SK-N-SH (cell line): ENCODE data around the gene MTF1. TPM values are rescaled to one million over a fixed set of nuclear protein-coding genes. Genes with fewer than 3 reads are reported as not detected.

Experiments
- CTCF ChIA-PET: fragments of 300-600, 350-600 bp; formaldehyde crosslinking; extraction: SDS; loops from one replicate; lab custom pipeline; 2021; lab: Yijun Ruan, JAX
- POLR2A ChIA-PET: fragments of 350-600 bp; sonication (Branson Sonifier 250); formaldehyde crosslinking; extraction: SDS; loops from one replicate; lab custom pipeline; 2020; ENCODE audit warnings: antibody characterized with exemption, inconsistent platforms; lab: Yijun Ruan, JAX
- DNase-seq: peaks from one replicate; pipeline ENCODE4 v3.0.0; 2012
- H2AFZ ChIP-seq: fragments of 200-600 bp; sonication (generic); 2 replicates; pipeline ENCODE4 v1.8.1; 2016; ENCODE audit warnings: antibody characterized with exemption, mild to moderate bottlenecking, low read depth
- H3F3A ChIP-seq: fragments of 200-600 bp; sonication (generic); replicated peaks from 2 replicates; pipeline ENCODE3; 2016; ENCODE audit warnings: antibody characterized with exemption, mild to moderate bottlenecking; ENCODE audit not compliant: insufficient read depth
- H3K27ac ChIP-seq, 2 experiments: fragments of 200-500 bp in 1 of 2; fragments of 200-600 bp in 1 of 2; sonication (Bioruptor generic) in 1 of 2; sonication (generic), shearing (Covaris generic) in 1 of 2; 2 replicates each; pipeline versions ENCODE4 v1.5.1 to v1.6.1; 2014 to 2016; ENCODE audit warnings: low read depth in 2 of 2, inconsistent platforms in 1 of 2, low read length in 1 of 2, mild to moderate bottlenecking in 1 of 2, mixed read lengths in 1 of 2
- H3K27me3 ChIP-seq: fragments of 200-600 bp; sonication (generic), shearing (Covaris generic); 2 replicates; pipeline ENCODE4 v1.6.1; 2016; ENCODE audit warnings: mixed run types; ENCODE audit not compliant: insufficient read depth
- H3K36me3 ChIP-seq, 2 experiments: fragments of 200-500 bp in 1 of 2; fragments of 200-600 bp in 1 of 2; sonication (Bioruptor generic) in 1 of 2; sonication (generic) in 1 of 2; replicated peaks in 1 of 2; 2 replicates each; pipeline versions ENCODE3 to v1.5.1; 2014 to 2016; ENCODE audit warnings: low read length in 1 of 2, mild to moderate bottlenecking in 1 of 2; ENCODE audit not compliant: insufficient read depth in 2 of 2, control insufficient read depth in 1 of 2
- H3K4me1 ChIP-seq, 2 experiments: fragments of 200-500 bp in 1 of 2; fragments of 200-600 bp in 1 of 2; sonication (Bioruptor generic) in 1 of 2; sonication (generic), shearing (Covaris generic) in 1 of 2; 2 replicates each; pipeline versions ENCODE4 v1.5.1 to v1.6.1; 2014 to 2016; ENCODE audit warnings: low read depth in 1 of 2, low read length in 1 of 2, mixed run types in 1 of 2; ENCODE audit not compliant: insufficient read depth in 2 of 2, control insufficient read depth in 1 of 2
- H3K4me2 ChIP-seq: fragments of 200-600 bp; sonication (generic), shearing (Covaris generic); 2 replicates; pipeline ENCODE4 v1.6.1; 2017; ENCODE audit warnings: mixed run types
- H3K4me3 ChIP-seq, 2 experiments: fragments of 200-500 bp in 1 of 2; fragments of 200-600 bp in 1 of 2; sonication (Bioruptor generic) in 1 of 2; sonication (generic), shearing (Covaris generic) in 1 of 2; 2 replicates each; pipeline versions ENCODE4 v1.5.1 to v1.8.1; 2014 to 2016; ENCODE audit warnings: low read depth in 2 of 2, inconsistent platforms in 1 of 2, low read length in 1 of 2, mild to moderate bottlenecking in 1 of 2, mixed read lengths in 1 of 2, moderate library complexity in 1 of 2
- H3K79me2 ChIP-seq: fragments of 200-600 bp; sonication (generic); 2 replicates; pipeline ENCODE4 v1.8.1; 2017; ENCODE audit warnings: mild to moderate bottlenecking; ENCODE audit not compliant: insufficient read depth
- H3K9ac ChIP-seq: fragments of 200-600 bp; sonication (generic); 2 replicates; pipeline ENCODE4 v1.6.1; 2017; ENCODE audit warnings: mixed run types
- H3K9me2 ChIP-seq: fragments of 200-600 bp; sonication (generic); 2 replicates; pipeline ENCODE4 v1.6.1; 2017; ENCODE audit warnings: mixed run types
- H3K9me3 ChIP-seq: fragments of 200-600 bp; sonication (generic); 2 replicates; pipeline ENCODE4 v1.6.1; 2017; ENCODE audit warnings: mixed run types, mild to moderate bottlenecking, moderate library complexity
- H4K20me1 ChIP-seq: fragments of 200-600 bp; sonication (generic); 2 replicates; pipeline ENCODE4 v1.6.1; 2017; ENCODE audit warnings: mild to moderate bottlenecking, mixed run types; ENCODE audit not compliant: insufficient read depth
- CHD2 ChIP-seq: fragments of 150-350 bp; IDR thresholded peaks from 2 replicates; pipeline ENCODE4 v1.6.1; 2018; ENCODE audit warnings: low read length; ENCODE audit not compliant: partially characterized antibody
- ELF1 ChIP-seq: IDR thresholded peaks from 2 replicates; pipeline ENCODE4 v1.4.0; 2012
- EP300 ChIP-seq, 2 experiments: IDR thresholded peaks; 2 replicates each; pipeline versions ENCODE4 v1.4.0 to v1.6.1; 2012; ENCODE audit warnings: borderline replicate concordance in 1 of 2, low read depth in 1 of 2, low read length in 1 of 2
- FOSL2 ChIP-seq: IDR thresholded peaks from 2 replicates; pipeline ENCODE4 v1.4.0; 2012; ENCODE audit warnings: low read depth, mild to moderate bottlenecking, moderate library complexity, borderline replicate concordance
- GATA2 ChIP-seq: sonication (generic); formaldehyde crosslinking; IDR thresholded peaks from 2 replicates; pipeline ENCODE4 v1.5.0; 2020; ENCODE audit warnings: mild to moderate bottlenecking, missing genetic modification reagents
- NFIC ChIP-seq: IDR thresholded peaks from 2 replicates; pipeline ENCODE4 v1.4.0; 2012; ENCODE audit warnings: borderline replicate concordance
- RAD21 ChIP-seq: IDR thresholded peaks from 2 replicates; pipeline ENCODE4 v1.6.1; 2012; ENCODE audit warnings: mild to moderate bottlenecking, low read length
- RCOR1 ChIP-seq: fragments of 150-350 bp; IDR thresholded peaks from 2 replicates; pipeline ENCODE4 v1.6.1; 2017; ENCODE audit warnings: antibody characterized with exemption, low read length
- RFX5 ChIP-seq: IDR thresholded peaks from 2 replicates; pipeline ENCODE4 v1.6.1; 2012; ENCODE audit warnings: mild to moderate bottlenecking, improper control_type of control experiment, low read length
- RXRA ChIP-seq: IDR thresholded peaks from 2 replicates; pipeline ENCODE4 v1.4.0; 2012; ENCODE audit warnings: low read depth, mild to moderate bottlenecking, borderline replicate concordance
- SIN3A ChIP-seq: IDR thresholded peaks from 2 replicates; pipeline ENCODE4 v1.6.1; 2012; ENCODE audit warnings: low read depth, mild to moderate bottlenecking, low read length, moderate library complexity, borderline replicate concordance
- SMC3 ChIP-seq: IDR thresholded peaks from 2 replicates; pipeline ENCODE4 v1.6.1; 2012; ENCODE audit warnings: low read depth, low read length, improper control_type of control experiment
- TAF1 ChIP-seq: IDR thresholded peaks from 2 replicates; pipeline ENCODE4 v1.6.1; 2012; ENCODE audit warnings: low read depth, mild to moderate bottlenecking, low read length, moderate library complexity, borderline replicate concordance
- TCF12 ChIP-seq: IDR thresholded peaks from 2 replicates; pipeline ENCODE4 v1.4.0; 2012
- TEAD4 ChIP-seq: IDR thresholded peaks from 2 replicates; pipeline ENCODE4 v1.4.0; 2012; ENCODE audit warnings: mild to moderate bottlenecking, borderline replicate concordance; ENCODE audit not compliant: insufficient read depth
- YY1 ChIP-seq: IDR thresholded peaks from 2 replicates; pipeline ENCODE4 v1.4.0; 2012; ENCODE audit warnings: low read depth, mild to moderate bottlenecking
- WGBS: methylation state at CpG from one replicate; pipeline ENCODE4 v1.1.6; 2017; ENCODE audit warnings: low lambda C conversion rate; 5-methylcytosine and 5-hydroxymethylcytosine counted together
- polyA plus RNA-seq, 3 experiments: library from polyadenylated mRNA; depleted of rRNA; stranded (reverse); fragments of >200 nt; gene quantifications; 2 replicates each; pipeline ENCODE4 v1.2.3, GENCODE V29; 2012
- small RNA-seq, 7 experiments: library from RNA; depleted of rRNA; stranded (forward); fragments of <200 nt; gene quantifications; one replicate each; pipeline ENCODE3, GENCODE V24; 2012
- TF ChIP-seq, protein P1 (sequence below): fragments of 150-350 bp; IDR thresholded peaks from 2 replicates; pipeline ENCODE4 v1.6.1; 2016; ENCODE audit warnings: mild to moderate bottlenecking, low read depth, low read length
- TF ChIP-seq, protein P2 (sequence below): fragments of 150-350 bp; IDR thresholded peaks from 2 replicates; pipeline ENCODE4 v1.6.1; 2017; ENCODE audit warnings: antibody characterized with exemption, low read length, low read depth, borderline replicate concordance

MTF1 gene
- polyA plus RNA-seq, 1 of the 3 experiments (the other 2 are of a cell fraction), result 5.0 TPM

DNA sequence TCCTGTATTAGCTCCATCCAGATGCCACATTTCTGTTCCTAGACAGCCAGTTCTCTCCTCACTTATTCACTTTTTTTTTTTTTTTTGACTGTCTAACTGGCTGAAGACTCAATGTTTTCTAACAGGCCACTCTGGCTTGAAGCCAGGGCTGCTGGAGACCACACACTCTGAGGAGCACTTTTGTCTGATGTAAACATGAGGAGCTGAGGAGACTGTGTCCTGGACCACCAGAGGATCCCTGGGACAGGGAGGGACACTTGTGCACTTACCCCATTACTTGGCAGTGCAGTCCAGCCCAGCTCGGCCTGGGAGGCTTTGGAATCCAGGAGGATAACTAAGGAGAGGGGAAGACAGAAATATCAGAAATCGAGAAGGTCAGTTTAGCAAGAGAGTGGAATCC is 96.9 kb downstream of the MTF1 start:
- 9% methylated on average over 2 of the region's 2 CpGs for WGBS
- Histone ChIP-seq H3K27me3 (peaks cover 38% of the 10 kb centered on the region), H3K4me3 (no peak overlapping the region), H3K36me3 (no peaks in the 10 kb centered on the region), H3K9me3 (no peaks in the 10 kb centered on the region), H2AFZ (no peak overlapping the region), H3K27ac (no peak overlapping the region), H3K4me1 (peaks cover 0 to 13% of the 10 kb centered on the region in 2 experiments; a peak in 1 of 4 replicates), H3F3A (no peaks in the 10 kb centered on the region), H3K4me2 (no peak overlapping the region), H3K79me2 (no peaks in the 10 kb centered on the region), H3K9ac (no peak overlapping the region), H4K20me1 (0 out of 2 replicates have a peak, but pooled peaks cover 3% of the 10 kb centered on the region), H3K9me2 (no peaks in the 10 kb centered on the region)
- ChIA-PET CTCF (interaction anchor here (0.5 to 1.5 kb wide), 3 partner anchors 12 to 1381 kb away, joined by 3 to 5 read pairs (median 5); no protein-coding TSS in a partner anchor), POLR2A (no interaction called here)
- DNase-seq, result no peak
- no peak for TF ChIP-seq RXRA

DNA sequence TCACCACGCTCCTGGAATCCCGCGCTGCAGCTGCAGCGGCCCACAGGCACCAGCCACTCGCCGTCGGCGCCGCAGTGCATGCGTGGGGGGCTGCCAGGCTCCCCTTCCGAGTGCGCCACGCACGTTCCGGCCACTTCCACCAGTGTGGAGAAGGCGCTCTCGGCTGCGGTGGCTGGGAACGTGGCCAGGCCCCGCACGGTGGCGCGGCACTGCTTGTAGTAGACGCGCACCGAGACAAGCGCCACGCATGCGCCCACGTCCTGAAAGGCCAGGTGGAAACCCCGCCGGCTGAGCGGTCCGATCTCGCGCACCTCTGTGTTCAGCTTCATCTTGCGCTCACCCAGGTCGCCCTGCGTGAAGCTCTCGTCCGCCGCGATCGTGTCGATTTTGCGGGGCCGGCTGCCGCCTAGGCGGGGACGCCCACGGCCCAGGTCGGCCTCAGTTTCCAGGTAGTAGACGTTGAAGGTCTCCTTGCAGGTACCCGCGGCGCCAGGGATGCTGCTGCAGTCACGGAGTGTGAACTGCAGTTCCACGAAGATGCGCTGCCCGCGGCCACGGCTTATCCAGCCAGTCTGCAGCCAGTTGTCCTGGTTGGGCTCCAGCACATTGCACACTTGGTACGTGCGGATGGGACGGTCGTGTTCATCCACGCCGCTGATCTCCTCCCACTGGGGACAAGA is 97.8 kb downstream of the MTF1 start:
- no peak for DNase-seq
- CTCF ChIA-PET, result no interaction called here
- POLR2A ChIA-PET, result no interaction called here

More for the DNA sequence above, 97.8 kb downstream of the MTF1 start:
- H3K36me3 ChIP-seq, result no peaks in the 10 kb centered on the region
- TF ChIP-seq YY1 (no peak), GATA2 (CRISPR knock-in tag) (no peak), RCOR1 (no peak), SMC3 (no peak), NFIC (no peak), SIN3A (no peak), TCF12 (no peak), RXRA (no peak), TAF1 (no peak), ELF1 (no peak), CHD2 (no peak), RFX5 (no peak), RAD21 (no peak), TEAD4 (no peak), FOSL2 (no peak), EP300 (IDR thresholded peaks at IDR 0.05; ENCODE audit: borderline replicate concordance in 1 of 2, low read depth in 1 of 2, low read length in 1 of 2) (no peak)
- TF ChIP-seq, protein P1, sequence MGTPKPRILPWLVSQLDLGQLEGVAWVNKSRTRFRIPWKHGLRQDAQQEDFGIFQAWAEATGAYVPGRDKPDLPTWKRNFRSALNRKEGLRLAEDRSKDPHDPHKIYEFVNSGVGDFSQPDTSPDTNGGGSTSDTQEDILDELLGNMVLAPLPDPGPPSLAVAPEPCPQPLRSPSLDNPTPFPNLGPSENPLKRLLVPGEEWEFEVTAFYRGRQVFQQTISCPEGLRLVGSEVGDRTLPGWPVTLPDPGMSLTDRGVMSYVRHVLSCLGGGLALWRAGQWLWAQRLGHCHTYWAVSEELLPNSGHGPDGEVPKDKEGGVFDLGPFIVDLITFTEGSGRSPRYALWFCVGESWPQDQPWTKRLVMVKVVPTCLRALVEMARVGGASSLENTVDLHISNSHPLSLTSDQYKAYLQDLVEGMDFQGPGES, result no peak
- TF ChIP-seq, protein P2, sequence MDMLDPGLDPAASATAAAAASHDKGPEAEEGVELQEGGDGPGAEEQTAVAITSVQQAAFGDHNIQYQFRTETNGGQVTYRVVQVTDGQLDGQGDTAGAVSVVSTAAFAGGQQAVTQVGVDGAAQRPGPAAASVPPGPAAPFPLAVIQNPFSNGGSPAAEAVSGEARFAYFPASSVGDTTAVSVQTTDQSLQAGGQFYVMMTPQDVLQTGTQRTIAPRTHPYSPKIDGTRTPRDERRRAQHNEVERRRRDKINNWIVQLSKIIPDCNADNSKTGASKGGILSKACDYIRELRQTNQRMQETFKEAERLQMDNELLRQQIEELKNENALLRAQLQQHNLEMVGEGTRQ, result no peak
- H3K9me3 ChIP-seq, result no peaks in the 10 kb centered on the region
- peaks cover 32% of the 10 kb centered on the region for H3K27me3 ChIP-seq
- no peaks in the 10 kb centered on the region for H3K9me2 ChIP-seq
- H3K79me2 ChIP-seq, result no peaks in the 10 kb centered on the region
- no peak overlapping the region for H3K4me3 ChIP-seq
- 82% methylated on average over 50 of the region's 68 CpGs for WGBS
- H3K9ac ChIP-seq, result no peak overlapping the region
- H3K4me1 ChIP-seq, result peaks cover 0 to 12% of the 10 kb centered on the region in 2 experiments; a peak in 1 of 4 replicates
- no peak overlapping the region for H3K27ac ChIP-seq
- H4K20me1 ChIP-seq, result 0 out of 2 replicates have a peak, but pooled peaks cover 3% of the 10 kb centered on the region
- no peak overlapping the region for H3K4me2 ChIP-seq
- no peaks in the 10 kb centered on the region for H3F3A ChIP-seq
- H2AFZ ChIP-seq, result no peak overlapping the region

Small RNA genes within 50 kb of the gene (small RNA-seq; reads per million reads assigned to genes)
- gene RF00092 (0 reads per million in 7 experiments), gene RNU6-584P (0 reads per million in 7 experiments)

Other genes with a start within 250 kb of the MTF1 start
- 0.03 TPM in 1 of 2 replicates, not detected in the other for gene RSPO1, start 224.7 kb downstream of the MTF1 start, polyA plus RNA-seq (2012; rRNA removed)
- 18.9 and 22.9 TPM in 2 replicates for gene CDCA8, start 167.1 kb downstream of the MTF1 start, polyA plus RNA-seq (2012; rRNA removed)
- 0.05 and 0.06 TPM in 2 replicates for gene EPHA10, start 94.5 kb downstream of the MTF1 start, polyA plus RNA-seq (2012; rRNA removed)
- 2.7 and 3.7 TPM in 2 replicates for gene MANEAL, start 65.7 kb downstream of the MTF1 start, polyA plus RNA-seq (2012; rRNA removed)
- 63.2 and 75.3 TPM in 2 replicates for gene C1orf122, start 51.8 kb downstream of the MTF1 start, polyA plus RNA-seq (2012; rRNA removed)
- gene YRDC, start 51.4 kb downstream of the MTF1 start, polyA plus RNA-seq (2012; rRNA removed), result 34.2 and 46.1 TPM in 2 replicates
- gene INPP5B, start 87.5 kb upstream of the MTF1 start, polyA plus RNA-seq (2012; rRNA removed), result 10.5 and 12.3 TPM in 2 replicates
- gene SF3A3, start 130.4 kb upstream of the MTF1 start, polyA plus RNA-seq (2012; rRNA removed), result 35.3 and 41.5 TPM in 2 replicates
- gene FHL3, start 145.9 kb upstream of the MTF1 start, polyA plus RNA-seq (2012; rRNA removed), result 4.2 and 6.8 TPM in 2 replicates
- gene UTP11, start 153.1 kb upstream of the MTF1 start, polyA plus RNA-seq (2012; rRNA removed), result 26.8 and 27.3 TPM in 2 replicates
- gene POU3F1, start 187.2 kb upstream of the MTF1 start, polyA plus RNA-seq (2012; rRNA removed), result not detected in 2 replicates